HepG2 (cell line): Measurements from ENCODE around the gene ZBTB20. TPM values are rescaled to one million over a fixed set of nuclear protein-coding genes. Genes with fewer than 3 reads are reported as not detected.

Experiments
- ATAC-seq: fragments of 200-7000 bp; cut with Tn5 transposase; 3 replicates; pipeline ENCODE4 v1.9.1; 2020; ENCODE audit warnings: mild to moderate bottlenecking, moderate library complexity
- BruUV-seq: library from RNA; stranded (reverse); fragments of 400-500 nt; replicated peaks from 2 replicates; lab custom pipeline; 2021; lab: Mats Ljungman, UMichigan
- CTCF ChIA-PET: fragments of 300-600 bp; formaldehyde crosslinking; extraction: SDS; loops from one replicate; lab custom pipeline; 2021; ENCODE audit warnings: low total read pairs, inconsistent platforms, low intra/inter-chr PET ratio; lab: Yijun Ruan, JAX
- POLR2A ChIA-PET: fragments of 350-600 bp; sonication (Branson Sonifier 250); formaldehyde crosslinking; loops from one replicate; lab custom pipeline; 2020; ENCODE audit warnings: antibody characterized with exemption, inconsistent platforms; lab: Yijun Ruan, JAX
- DNase-seq: peaks from one replicate; pipeline ENCODE4 v3.0.0-alpha.2; 2015; ENCODE audit warnings: low spot score
- FAIRE-seq: peaks from 3 replicates; lab custom pipeline; 2011; peaks lifted over from hg19 to GRCh38; lab: Jason Lieb, UNC
- H2AFZ ChIP-seq: one replicate; pipeline ENCODE4 v1.6.1; 2011; ENCODE audit warnings: low read length, inconsistent platforms
- H3K27ac ChIP-seq: fragments of 300-600 bp; 3 replicates; pipeline ENCODE4 v1.8.0; 2011; ENCODE audit warnings: mixed run types, mild to moderate bottlenecking, mixed read lengths, low read length, inconsistent platforms; ENCODE audit not compliant: insufficient read depth; ENCODE audit errors: extremely low read length
- H3K27me3 ChIP-seq, 2 experiments: fragments of 200-600 bp in 1 of 2; 2 replicates in 1 of 2; 3 replicates in 1 of 2; pipeline versions ENCODE4 v1.6.0 to v1.8.0; 2011; ENCODE audit warnings: low read length in 2 of 2, mild to moderate bottlenecking in 2 of 2, moderate library complexity in 2 of 2, inconsistent platforms in 1 of 2; ENCODE audit not compliant: insufficient read depth in 2 of 2, control insufficient read depth in 1 of 2
- H3K36me3 ChIP-seq, 2 experiments: fragments of 200-600 bp in 1 of 2; replicated peaks in 1 of 2; 2 replicates in 1 of 2; 3 replicates in 1 of 2; pipeline versions ENCODE4 v1.5.1 to v1.8.0; 2011; ENCODE audit warnings: low read length in 2 of 2, inconsistent platforms in 1 of 2; ENCODE audit not compliant: insufficient read depth in 2 of 2, control insufficient read depth in 1 of 2
- H3K4me1 ChIP-seq: 2 replicates; pipeline ENCODE4 v1.5.1; 2012; ENCODE audit warnings: low read length, inconsistent platforms; ENCODE audit not compliant: insufficient read depth
- H3K4me2 ChIP-seq: 2 replicates; pipeline ENCODE4 v1.6.0; 2011; ENCODE audit warnings: low read depth, low read length, inconsistent platforms
- H3K4me3 ChIP-seq, 3 experiments: fragments of 200-600 bp in 1 of 3; sonication (generic), shearing (Covaris generic) in 1 of 3; replicated peaks in 1 of 3; 2 replicates each; pipeline ENCODE4 v1.5.1; 2011 to 2016; ENCODE audit warnings: low read length in 3 of 3, inconsistent platforms in 2 of 3, low read depth in 2 of 3, mild to moderate bottlenecking in 2 of 3, control low read depth in 1 of 3, mixed read lengths in 1 of 3; ENCODE audit not compliant: insufficient read depth in 1 of 3
- H3K79me2 ChIP-seq: one replicate; pipeline ENCODE4 v1.6.1; 2011; ENCODE audit warnings: low read length, inconsistent platforms; ENCODE audit not compliant: insufficient read depth
- H3K9ac ChIP-seq: 2 replicates; pipeline ENCODE4 v1.6.0; 2011; ENCODE audit warnings: mild to moderate bottlenecking, low read depth, low read length, inconsistent platforms; ENCODE audit not compliant: insufficient read depth
- H3K9me3 ChIP-seq: 2 replicates; pipeline ENCODE4 v1.5.1; 2012; ENCODE audit warnings: mild to moderate bottlenecking, low read length
- H4K20me1 ChIP-seq: 2 replicates; pipeline ENCODE4 v1.6.0; 2011; ENCODE audit warnings: inconsistent platforms, mild to moderate bottlenecking, low read length, moderate library complexity; ENCODE audit not compliant: insufficient read depth
- FOXP1 ChIP-seq, 2 experiments: fragments of 450-650 bp in 1 of 2; IDR thresholded peaks; 2 replicates each; pipeline ENCODE4 v1.6.1; 2017 to 2018; ENCODE audit warnings: antibody characterized with exemption in 1 of 2
- GTF3A ChIP-seq: sonication (generic); formaldehyde crosslinking; conservative IDR thresholded peaks from 2 replicates; pipeline ENCODE4 v1.4.0; 2020; ENCODE audit warnings: mild to moderate bottlenecking, missing genetic modification reagents
- KDM5B ChIP-seq: sonication (generic); formaldehyde crosslinking; IDR thresholded peaks from 2 replicates; pipeline ENCODE4 v1.4.0; 2020; ENCODE audit warnings: missing genetic modification reagents, mild to moderate bottlenecking, borderline replicate concordance
- KMT2B ChIP-seq: IDR thresholded peaks from 2 replicates; pipeline ENCODE4 v1.6.1; 2016; ENCODE audit warnings: missing genetic modification reagents, missing compliant biosample characterization
- NCOA1 ChIP-seq: sonication (generic); formaldehyde crosslinking; IDR thresholded peaks from 2 replicates; pipeline ENCODE4 v1.9.0; 2021; ENCODE audit warnings: missing genetic modification reagents
- NFE2L2 ChIP-seq: fragments of 150-350 bp; IDR thresholded peaks from 2 replicates; pipeline ENCODE4 v1.6.1; 2014; ENCODE audit warnings: low read length
- NR2F1 ChIP-seq, 2 experiments: fragments of 450-650 bp in 1 of 2; formaldehyde crosslinking in 1 of 2; IDR thresholded peaks; 2 replicates each; pipeline versions ENCODE4 v1.5.0 to v1.6.1; 2016 to 2020; ENCODE audit warnings: mild to moderate bottlenecking in 1 of 2, missing compliant biosample characterization in 1 of 2, missing genetic modification reagents in 1 of 2, moderate library complexity in 1 of 2
- POLR2A ChIP-seq, 2 experiments: IDR thresholded peaks; 2 replicates each; pipeline ENCODE4 v1.6.1; 2011; ENCODE audit warnings: low read depth in 2 of 2, low read length in 2 of 2, mild to moderate bottlenecking in 1 of 2, moderate library complexity in 1 of 2; ENCODE audit not compliant: insufficient read depth in 1 of 2
- RAD21 ChIP-seq: fragments of 450-650 bp; formaldehyde crosslinking; IDR thresholded peaks from 2 replicates; pipeline ENCODE4 v1.5.0; 2020; ENCODE audit warnings: mild to moderate bottlenecking
- SMAD9 ChIP-seq: sonication (generic); formaldehyde crosslinking; IDR thresholded peaks from 2 replicates; pipeline ENCODE4 v1.5.1; 2020; ENCODE audit warnings: mild to moderate bottlenecking, missing genetic modification reagents
- SP4 ChIP-seq: sonication (generic); formaldehyde crosslinking; IDR thresholded peaks from 2 replicates; pipeline ENCODE4 v1.8.1; 2023; ENCODE audit warnings: mild to moderate bottlenecking, missing genetic modification reagents
- TCF12 ChIP-seq, 2 experiments: fragments of 450-650 bp in 1 of 2; sonication (generic) in 1 of 2; formaldehyde crosslinking in 1 of 2; IDR thresholded peaks; 2 replicates each; pipeline versions ENCODE4 v1.6.1 to v1.8.0; 2017 to 2022; ENCODE audit warnings: antibody characterized with exemption in 1 of 2, mild to moderate bottlenecking in 1 of 2, missing genetic modification reagents in 1 of 2, moderate library complexity in 1 of 2
- ZNF274 ChIP-seq: sonication (generic); formaldehyde crosslinking; IDR thresholded peaks from 2 replicates; pipeline ENCODE4 v1.5.1; 2020; ENCODE audit warnings: mild to moderate bottlenecking, missing genetic modification reagents
- ZNF562 ChIP-seq: sonication (generic); formaldehyde crosslinking; IDR thresholded peaks from 2 replicates; pipeline ENCODE4 v1.8.0; 2022; ENCODE audit warnings: missing genetic modification reagents, borderline replicate concordance
- ZNF878 ChIP-seq: sonication (generic); formaldehyde crosslinking; IDR thresholded peaks from 2 replicates; pipeline ENCODE4 v1.8.1; 2023; ENCODE audit warnings: mild to moderate bottlenecking, missing genetic modification reagents, moderate library complexity
- ZSCAN31 ChIP-seq: sonication (generic); formaldehyde crosslinking; IDR thresholded peaks from 2 replicates; pipeline ENCODE4 v1.5.0; 2020; ENCODE audit warnings: low read depth, mild to moderate bottlenecking, missing genetic modification reagents
- ZSCAN9 ChIP-seq: IDR thresholded peaks from 2 replicates; pipeline ENCODE4 v1.6.1; 2016; ENCODE audit warnings: borderline replicate concordance
- WGBS: methylation state at CpG from one replicate; pipeline ENCODE4 v1.1.6; 2017; ENCODE audit warnings: low lambda C conversion rate; 5-methylcytosine and 5-hydroxymethylcytosine counted together
- in situ Hi-C: cut with HindIII; loops from 2 replicates; pipeline ENCODE4 v1.10.0; 2017; ENCODE audit warnings: low pct_unique_long_range_greater_than_20kb; ENCODE audit not compliant: extremely low pct_ligation_motif_present
- intact Hi-C: fragments of 100-400 bp; cut with micrococcal nuclease; formaldehyde crosslinking; loops from one replicate; pipeline ENCODE4 v1.10.0; 2022; ENCODE audit not compliant: unreplicated experiment
- polyA plus RNA-seq, 8 experiments: library from polyadenylated mRNA; depleted of rRNA in 3 of 8; stranded (reverse) in 7 of 8; unstranded in 1 of 8; fragments of >200 nt; fragmentation: Illumina TruSeq in 4 of 8; extraction: Trizol in 4 of 8; gene quantifications; 2 replicates each; pipeline versions ENCODE4 v1.2.1 to v1.2.3, GENCODE V29; 2011 to 2016; ENCODE audit warnings: low read depth in 4 of 8, missing spikeins in 1 of 8, mixed read lengths in 1 of 8; ENCODE audit not compliant: insufficient read depth in 1 of 8
- total RNA-seq, 5 experiments: library from RNA; depleted of rRNA; stranded (reverse); fragments of >200 nt; fragmentation: Illumina TruSeq; extraction: Trizol; gene quantifications; 2 replicates each; pipeline ENCODE4 v1.2.3, GENCODE V29; 2016; ENCODE audit warnings: low read depth in 1 of 5
- TF ChIP-seq, protein P1 (sequence below): sonication (generic); formaldehyde crosslinking; IDR thresholded peaks from 2 replicates; pipeline ENCODE4 v1.5.0; 2020; ENCODE audit warnings: missing genetic modification reagents
- TF ChIP-seq, protein P2 (sequence below): sonication (generic); formaldehyde crosslinking; conservative IDR thresholded peaks from 2 replicates; pipeline ENCODE4 v1.8.0; 2022; ENCODE audit warnings: low read depth, missing genetic modification reagents
- TF ChIP-seq, protein P3 (sequence below): sonication (generic); formaldehyde crosslinking; IDR thresholded peaks from 2 replicates; pipeline ENCODE4 v1.5.0; 2020; ENCODE audit warnings: missing genetic modification reagents

ZBTB20 gene
- total and polyA plus RNA-seq, 2 of the 13 experiments (the other 11 are each of a cell fraction or from before 2014, with no cell fraction given), result 1.9 to 8.8 TPM

DNA sequence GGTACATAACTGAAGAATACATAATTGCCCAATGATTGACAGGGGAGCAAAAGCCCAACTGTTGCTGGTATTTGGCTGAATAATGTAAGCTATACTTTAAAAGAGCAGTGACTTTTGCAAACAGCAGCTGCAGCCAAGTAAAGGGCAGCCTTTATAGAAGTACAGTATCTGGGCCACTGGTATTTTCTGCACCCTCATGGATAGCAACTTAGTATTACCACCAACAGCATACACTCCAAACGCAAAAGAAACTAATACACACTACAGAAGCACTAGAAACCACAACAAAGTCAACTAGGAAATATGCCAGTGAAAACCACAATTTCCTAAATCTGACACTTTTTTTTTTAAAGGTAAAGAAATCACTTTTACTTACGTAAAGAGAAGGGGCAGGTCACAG lies 647.1 kb downstream of the ZBTB20 start:
- TF ChIP-seq KDM5B (CRISPR knock-in tag) (no peak), TCF12 (IDR thresholded peaks at IDR 0.05) (no peak), TCF12 (CRISPR knock-in tag; IDR thresholded peaks at IDR 0.05) (no peak), NFE2L2 (no peak), ZSCAN9 (no peak), ZSCAN31 (CRISPR knock-in tag) (no peak), NR2F1 (CRISPR knock-in tag; IDR thresholded peaks at IDR 0.05) (no peak), NCOA1 (CRISPR knock-in tag) (no peak), KMT2B (no peak), ZNF878 (CRISPR knock-in tag) (no peak), RAD21 (no peak), GTF3A (CRISPR knock-in tag) (no peak), SP4 (CRISPR knock-in tag) (no peak), SMAD9 (CRISPR knock-in tag) (no peak), POLR2A (IDR thresholded peaks at IDR 0.05; ENCODE audit: insufficient read depth in 1 of 2, low read depth in 2 of 2, low read length in 2 of 2) (no peak), FOXP1 (IDR thresholded peaks at IDR 0.05) (no peak), FOXP1 (CRISPR knock-in tag; IDR thresholded peaks at IDR 0.05) (no peak), ZNF562 (no peak), ZNF274 (CRISPR knock-in tag) (no peak)
- TF ChIP-seq, protein P1, sequence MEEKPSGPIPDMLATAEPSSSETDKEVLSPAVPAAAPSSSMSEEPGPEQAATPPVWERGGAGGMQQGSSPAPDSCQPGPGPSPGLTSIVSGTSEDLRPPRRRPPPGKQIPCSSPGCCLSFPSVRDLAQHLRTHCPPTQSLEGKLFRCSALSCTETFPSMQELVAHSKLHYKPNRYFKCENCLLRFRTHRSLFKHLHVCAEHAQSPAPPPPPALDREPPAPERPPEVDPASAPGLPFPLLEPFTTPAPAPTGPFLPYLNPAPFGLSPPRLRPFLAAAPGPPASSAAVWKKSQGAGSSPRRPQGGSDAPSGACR, result no peak
- TF ChIP-seq, protein P2, sequence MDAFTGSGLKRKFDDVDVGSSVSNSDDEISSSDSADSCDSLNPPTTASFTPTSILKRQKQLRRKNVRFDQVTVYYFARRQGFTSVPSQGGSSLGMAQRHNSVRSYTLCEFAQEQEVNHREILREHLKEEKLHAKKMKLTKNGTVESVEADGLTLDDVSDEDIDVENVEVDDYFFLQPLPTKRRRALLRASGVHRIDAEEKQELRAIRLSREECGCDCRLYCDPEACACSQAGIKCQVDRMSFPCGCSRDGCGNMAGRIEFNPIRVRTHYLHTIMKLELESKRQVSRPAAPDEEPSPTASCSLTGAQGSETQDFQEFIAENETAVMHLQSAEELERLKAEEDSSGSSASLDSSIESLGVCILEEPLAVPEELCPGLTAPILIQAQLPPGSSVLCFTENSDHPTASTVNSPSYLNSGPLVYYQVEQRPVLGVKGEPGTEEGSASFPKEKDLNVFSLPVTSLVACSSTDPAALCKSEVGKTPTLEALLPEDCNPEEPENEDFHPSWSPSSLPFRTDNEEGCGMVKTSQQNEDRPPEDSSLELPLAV (CRISPR knock-in tag), result no peak
- TF ChIP-seq, protein P3, sequence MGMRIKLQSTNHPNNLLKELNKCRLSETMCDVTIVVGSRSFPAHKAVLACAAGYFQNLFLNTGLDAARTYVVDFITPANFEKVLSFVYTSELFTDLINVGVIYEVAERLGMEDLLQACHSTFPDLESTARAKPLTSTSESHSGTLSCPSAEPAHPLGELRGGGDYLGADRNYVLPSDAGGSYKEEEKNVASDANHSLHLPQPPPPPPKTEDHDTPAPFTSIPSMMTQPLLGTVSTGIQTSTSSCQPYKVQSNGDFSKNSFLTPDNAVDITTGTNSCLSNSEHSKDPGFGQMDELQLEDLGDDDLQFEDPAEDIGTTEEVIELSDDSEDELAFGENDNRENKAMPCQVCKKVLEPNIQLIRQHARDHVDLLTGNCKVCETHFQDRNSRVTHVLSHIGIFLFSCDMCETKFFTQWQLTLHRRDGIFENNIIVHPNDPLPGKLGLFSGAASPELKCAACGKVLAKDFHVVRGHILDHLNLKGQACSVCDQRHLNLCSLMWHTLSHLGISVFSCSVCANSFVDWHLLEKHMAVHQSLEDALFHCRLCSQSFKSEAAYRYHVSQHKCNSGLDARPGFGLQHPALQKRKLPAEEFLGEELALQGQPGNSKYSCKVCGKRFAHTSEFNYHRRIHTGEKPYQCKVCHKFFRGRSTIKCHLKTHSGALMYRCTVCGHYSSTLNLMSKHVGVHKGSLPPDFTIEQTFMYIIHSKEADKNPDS, result no peak
- no peak for FAIRE-seq
- H3K27ac ChIP-seq, result no peak overlapping the region
- peaks cover 22% of the 10 kb centered on the region for H3K4me1 ChIP-seq
- no peaks in the 10 kb centered on the region for H3K9me3 ChIP-seq
- H3K36me3 ChIP-seq, result no peaks in the 10 kb centered on the region; a peak in 1 of 5 replicates
- ATAC-seq, result no peak
- H3K79me2 ChIP-seq, result no peaks in the 10 kb centered on the region
- H3K4me3 ChIP-seq, result no peak overlapping the region
- in situ Hi-C loops (no loop called here), intact Hi-C loops (loop anchor here (5.0 kb wide), 1 partner anchor 1292 kb away; no protein-coding TSS in a partner anchor)
- ChIA-PET CTCF (no interaction called here), POLR2A (no interaction called here)
- DNase-seq, result no peak
- no peaks in the 10 kb centered on the region for H4K20me1 ChIP-seq
- BruUV-seq, result no TSS peak
- H3K4me2 ChIP-seq, result no peak overlapping the region
- 96% methylated on average over 2 of the region's 2 CpGs for WGBS
- no peaks in the 10 kb centered on the region for H3K27me3 ChIP-seq
- H2AFZ ChIP-seq, result no peak overlapping the region
- H3K9ac ChIP-seq, result no peak overlapping the region
